ENCODE results near the gene KLHDC4.

Gene KLHDC4

DNA sequence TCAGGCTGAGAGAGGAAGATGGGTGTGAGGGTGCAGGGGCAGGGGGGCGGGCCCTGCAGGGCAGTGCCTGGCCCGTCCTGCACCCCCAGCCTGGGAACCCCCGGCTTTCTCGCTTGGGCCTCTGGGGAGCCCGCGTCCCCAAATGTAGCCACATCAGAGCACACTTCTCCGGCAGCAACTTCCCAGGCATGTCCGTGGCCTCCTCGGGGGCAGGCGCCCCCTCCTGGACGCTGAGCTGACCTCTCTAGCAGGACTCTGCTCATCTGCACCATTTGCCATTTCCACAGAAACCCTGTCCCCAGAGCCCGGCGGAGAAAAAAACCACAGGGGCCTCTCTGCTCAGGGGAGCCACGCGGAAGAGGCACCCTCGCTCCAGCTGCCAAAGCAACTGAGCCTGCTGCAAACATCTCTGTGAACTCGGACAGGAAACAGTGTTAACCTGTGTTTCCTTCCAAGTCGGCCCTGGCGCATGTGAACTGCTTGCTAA is 63.4 kb downstream of the KLHDC4 start:
- in situ Hi-C loops (cut with MboI; ENCODE audit: low pct_unique_long_range_greater_than_20kb, low sequenced_read_pairs, unreplicated experiment): no loop called here
- DNase-seq (ENCODE audit: low spot score): peak; percentile 93
- TF ChIP-seq, protein P1, sequence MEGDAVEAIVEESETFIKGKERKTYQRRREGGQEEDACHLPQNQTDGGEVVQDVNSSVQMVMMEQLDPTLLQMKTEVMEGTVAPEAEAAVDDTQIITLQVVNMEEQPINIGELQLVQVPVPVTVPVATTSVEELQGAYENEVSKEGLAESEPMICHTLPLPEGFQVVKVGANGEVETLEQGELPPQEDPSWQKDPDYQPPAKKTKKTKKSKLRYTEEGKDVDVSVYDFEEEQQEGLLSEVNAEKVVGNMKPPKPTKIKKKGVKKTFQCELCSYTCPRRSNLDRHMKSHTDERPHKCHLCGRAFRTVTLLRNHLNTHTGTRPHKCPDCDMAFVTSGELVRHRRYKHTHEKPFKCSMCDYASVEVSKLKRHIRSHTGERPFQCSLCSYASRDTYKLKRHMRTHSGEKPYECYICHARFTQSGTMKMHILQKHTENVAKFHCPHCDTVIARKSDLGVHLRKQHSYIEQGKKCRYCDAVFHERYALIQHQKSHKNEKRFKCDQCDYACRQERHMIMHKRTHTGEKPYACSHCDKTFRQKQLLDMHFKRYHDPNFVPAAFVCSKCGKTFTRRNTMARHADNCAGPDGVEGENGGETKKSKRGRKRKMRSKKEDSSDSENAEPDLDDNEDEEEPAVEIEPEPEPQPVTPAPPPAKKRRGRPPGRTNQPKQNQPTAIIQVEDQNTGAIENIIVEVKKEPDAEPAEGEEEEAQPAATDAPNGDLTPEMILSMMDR (IDR thresholded peaks at IDR 0.05; ENCODE audit: extremely low read depth, insufficient read depth, missing control alignments): peak; percentile 70

DNA sequence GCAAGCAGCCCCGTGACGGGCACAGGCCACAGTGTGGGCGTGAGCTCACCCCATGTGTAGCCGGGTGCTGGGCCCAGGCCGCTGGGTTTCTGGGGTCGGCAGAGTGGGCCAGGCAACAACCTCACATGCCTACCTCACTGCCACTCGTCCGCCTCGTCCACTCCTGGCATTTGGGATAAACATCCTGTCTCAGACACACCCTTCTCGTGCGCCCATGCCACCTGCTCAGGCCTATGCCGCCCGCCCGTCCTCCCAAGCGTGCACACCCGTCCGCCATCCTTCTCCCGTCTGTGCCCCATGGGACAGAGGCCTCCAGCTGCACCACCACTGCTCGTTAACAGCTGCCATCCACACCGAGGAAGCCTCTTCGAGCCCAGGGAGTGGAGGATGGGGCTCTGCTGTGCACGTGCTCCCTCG is 64.3 kb downstream of the KLHDC4 start:
- DNase-seq (ENCODE audit: low spot score): no peak
- in situ Hi-C loops (cut with MboI; ENCODE audit: low pct_unique_long_range_greater_than_20kb, low sequenced_read_pairs, unreplicated experiment): no loop called here
- TF ChIP-seq, protein P1 (IDR thresholded peaks at IDR 0.05; ENCODE audit: extremely low read depth, insufficient read depth, missing control alignments): no peak

DNA sequence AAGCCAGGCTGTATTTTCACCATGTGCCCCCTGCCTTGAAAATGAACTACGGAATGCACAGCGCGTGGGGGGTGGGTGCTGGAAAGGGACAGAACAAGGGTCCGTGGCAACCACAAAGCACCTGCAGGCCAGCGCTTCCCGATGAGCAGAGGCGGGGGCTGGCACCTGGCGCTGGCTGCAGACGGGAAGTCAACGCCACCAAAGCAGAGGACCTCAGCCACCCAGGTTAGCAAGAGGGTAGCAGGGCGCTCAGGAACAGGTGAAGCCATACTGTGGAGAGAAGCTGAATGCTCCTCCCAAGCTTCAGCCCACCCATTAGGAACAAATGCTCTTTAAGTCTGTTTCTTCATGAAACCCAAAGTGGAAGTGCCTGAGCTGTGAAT is 64.7 kb downstream of the KLHDC4 start:
- in situ Hi-C loops (cut with MboI; ENCODE audit: low pct_unique_long_range_greater_than_20kb, low sequenced_read_pairs, unreplicated experiment): no loop called here
- TF ChIP-seq, protein P1 (IDR thresholded peaks at IDR 0.05; ENCODE audit: extremely low read depth, insufficient read depth, missing control alignments): no peak
- no peak for DNase-seq (ENCODE audit: low spot score)

DNA sequence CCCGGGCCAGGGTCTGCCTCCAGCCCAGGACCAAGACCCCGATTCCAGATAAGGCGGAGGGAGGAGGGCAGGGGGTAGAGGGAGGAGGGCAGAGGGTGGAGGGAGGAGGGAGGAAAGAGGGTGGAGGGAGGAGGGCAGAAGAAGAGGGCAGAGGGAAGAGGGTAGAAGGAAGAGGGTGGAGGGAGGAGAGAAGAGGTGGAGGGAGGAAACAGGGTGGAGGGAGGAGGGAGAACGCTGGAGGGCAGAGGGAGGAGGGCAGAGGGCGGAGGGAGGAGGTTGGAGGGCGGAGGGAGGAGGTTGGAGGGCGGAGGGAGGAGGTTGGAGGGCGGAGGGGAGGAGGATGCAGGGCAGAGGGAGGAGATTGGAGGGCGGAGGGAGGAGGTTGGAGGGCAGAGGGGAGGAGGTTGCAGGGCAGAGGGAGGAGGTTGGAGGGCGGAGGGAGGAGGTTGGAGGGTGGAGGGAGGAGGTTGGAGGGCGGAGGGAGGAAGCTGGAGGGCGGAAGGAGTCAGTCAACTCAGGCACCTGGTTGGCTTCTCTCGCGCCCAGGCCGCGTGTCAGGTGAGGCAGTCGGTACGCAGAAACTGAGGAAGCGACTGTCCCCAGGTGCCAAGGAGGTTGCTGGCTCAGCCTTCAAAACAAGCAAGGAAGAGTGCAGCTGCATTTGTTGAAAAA is 65.2 kb downstream of the KLHDC4 start:
- no peak for DNase-seq (ENCODE audit: low spot score)
- in situ Hi-C loops (cut with MboI; ENCODE audit: low pct_unique_long_range_greater_than_20kb, low sequenced_read_pairs, unreplicated experiment): no loop called here
- TF ChIP-seq, protein P1 (IDR thresholded peaks at IDR 0.05; ENCODE audit: extremely low read depth, insufficient read depth, missing control alignments): no peak

DNA sequence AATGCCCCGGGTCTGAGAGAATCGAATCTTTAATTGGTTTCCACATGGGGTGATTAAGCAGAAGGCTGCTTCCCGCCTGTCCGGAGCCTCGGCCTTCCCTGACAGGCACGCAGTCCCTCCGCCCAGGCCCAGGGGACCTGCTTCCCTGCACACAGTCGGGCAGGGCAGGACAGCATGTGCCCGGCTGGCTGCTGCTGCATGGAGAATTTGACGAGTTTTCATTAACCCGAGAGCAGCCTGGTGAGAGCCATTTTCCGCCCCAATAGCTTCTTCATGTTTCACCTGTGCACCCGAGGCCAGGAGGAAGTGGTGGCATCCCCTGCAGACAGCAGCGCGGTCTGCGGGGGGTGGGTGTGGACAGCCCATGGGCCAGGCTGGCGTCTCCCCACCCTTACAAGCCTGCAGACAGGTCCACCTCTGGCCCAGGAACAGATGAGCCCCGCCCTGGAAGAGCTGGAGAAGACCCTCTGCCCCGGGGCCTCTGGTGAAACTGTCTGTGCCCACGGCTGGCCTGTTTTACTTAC is 67.0 kb downstream of the KLHDC4 start:
- TF ChIP-seq, protein P1 (IDR thresholded peaks at IDR 0.05; ENCODE audit: extremely low read depth, insufficient read depth, missing control alignments): no peak
- in situ Hi-C loops (cut with MboI; ENCODE audit: low pct_unique_long_range_greater_than_20kb, low sequenced_read_pairs, unreplicated experiment): no loop called here
- DNase-seq (ENCODE audit: low spot score): no peak

DNA sequence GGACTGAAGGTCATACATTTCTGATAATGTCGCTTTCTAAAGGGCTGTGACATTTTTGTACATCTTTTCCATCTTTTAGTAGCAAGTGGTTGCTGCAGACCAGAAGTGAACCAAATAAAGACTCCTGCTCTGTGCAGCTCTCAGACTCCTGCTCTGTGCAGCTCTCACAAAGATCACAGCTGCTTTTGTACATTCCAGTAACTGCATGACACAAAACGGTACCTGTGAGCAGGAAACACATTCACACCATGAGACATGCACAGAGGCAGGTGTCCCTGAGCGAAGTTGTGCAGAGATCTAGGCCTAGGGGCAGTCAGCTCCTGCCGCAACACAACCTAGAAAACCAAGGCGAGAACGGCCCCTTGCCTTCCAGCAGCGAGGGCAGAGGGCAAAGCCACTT is 67.5 kb downstream of the KLHDC4 start:
- in situ Hi-C loops (cut with MboI; ENCODE audit: low pct_unique_long_range_greater_than_20kb, low sequenced_read_pairs, unreplicated experiment): no loop called here
- peak; percentile 81 for DNase-seq (ENCODE audit: low spot score)
- TF ChIP-seq, protein P1 (IDR thresholded peaks at IDR 0.05; ENCODE audit: extremely low read depth, insufficient read depth, missing control alignments): no peak
